Esophagus muscularis mucosa (tissue), 3 donors: ENCODE data around the gene ADAM8.

ENCODE experiments used
- CTCF ChIP-seq, 3 experiments: fragments of 200-600 bp in 2 of 3; fragments of 450-650 bp in 1 of 3; sonication (generic) in 2 of 3; IDR thresholded peaks; one replicate each; pipeline ENCODE4 v1.5.1; 2017 to 2019; ENCODE audit warnings: antibody characterized with exemption in 3 of 3, mild to moderate bottlenecking in 2 of 3, moderate library complexity in 1 of 3
- POLR2A ChIP-seq: fragments of 450-650 bp; IDR thresholded peaks from one replicate; pipeline ENCODE4 v1.6.1; 2017; ENCODE audit warnings: antibody characterized with exemption, moderate library complexity, mild to moderate bottlenecking, low read depth
- POLR2AphosphoS5 ChIP-seq, 2 donors: sonication (generic); formaldehyde crosslinking; IDR thresholded peaks; one replicate each; pipeline ENCODE4 v1.6.1; 2017; ENCODE audit warnings: antibody characterized with exemption in 2 of 2

DNA sequence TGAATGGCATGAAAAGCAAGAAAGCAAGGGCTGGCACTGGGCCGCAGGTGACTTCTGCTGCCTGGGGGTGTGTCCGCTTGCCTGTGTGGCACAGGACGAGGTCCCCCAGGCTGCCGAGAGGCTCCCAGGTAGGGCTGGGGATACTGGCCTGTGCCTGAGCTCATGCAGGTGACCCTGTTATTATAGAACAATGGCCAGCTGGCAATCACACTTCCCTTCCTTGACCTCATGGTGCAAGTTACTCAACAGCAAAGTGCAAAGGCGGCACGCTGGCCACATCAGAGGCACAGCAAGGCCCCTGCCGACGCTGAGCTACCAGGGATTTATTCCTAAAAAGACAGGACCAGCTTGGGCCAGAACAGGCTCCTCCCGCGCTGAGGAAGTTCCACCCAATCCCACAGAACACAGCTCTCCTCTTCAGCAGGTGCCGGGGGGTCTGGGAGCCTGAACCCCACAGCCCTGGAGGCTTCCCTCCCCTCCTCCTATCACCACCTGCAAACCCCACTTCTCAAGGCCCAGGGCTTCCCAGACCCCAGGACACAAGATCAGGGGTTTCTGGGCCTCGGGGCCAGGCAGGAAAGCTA lies 1.4 kb upstream of the ADAM8 start:
- TF ChIP-seq POLR2AphosphoS5 (IDR thresholded peaks at IDR 0.05), result no peak
- TF ChIP-seq POLR2A, result no peak
- TF ChIP-seq CTCF (IDR thresholded peaks at IDR 0.05), result no peak
